IPS-18a (cell line): ENCODE results near the gene TCF7.

Experiments
- H3K27ac ChIP-seq: one replicate; pipeline ENCODE4 v1.5.1; 2013; ENCODE audit warnings: low read length
- H3K27me3 ChIP-seq: one replicate; pipeline ENCODE4 v1.6.1; 2013; ENCODE audit warnings: mild to moderate bottlenecking, low read length; ENCODE audit not compliant: control insufficient read depth, insufficient read depth
- H3K36me3 ChIP-seq: one replicate; pipeline ENCODE4 v1.6.1; 2013; ENCODE audit warnings: low read depth, low read length; ENCODE audit not compliant: control insufficient read depth
- H3K4me1 ChIP-seq: one replicate; pipeline ENCODE4 v1.6.1; 2013; ENCODE audit warnings: low read depth, low read length; ENCODE audit not compliant: control insufficient read depth
- H3K4me3 ChIP-seq: one replicate; pipeline ENCODE4 v1.5.1; 2013; ENCODE audit warnings: low read length
- H3K9ac ChIP-seq: one replicate; pipeline ENCODE4 v1.6.1; 2013; ENCODE audit warnings: mild to moderate bottlenecking, low read length, moderate library complexity
- H3K9me3 ChIP-seq: one replicate; pipeline ENCODE4 v1.6.1; 2013; ENCODE audit warnings: low read depth, low read length; ENCODE audit not compliant: control insufficient read depth

TCF7 gene

GRCh38 chr5:134184155-134185135, 70.0 kb downstream of the TCF7 start:
- Histone ChIP-seq H3K27me3 (no peaks in the 10 kb centered on the region), H3K36me3 (no peaks in the 10 kb centered on the region), H3K4me3 (no peak overlapping the region), H3K4me1 (no peaks in the 10 kb centered on the region), H3K9ac (no peak overlapping the region), H3K27ac (no peak overlapping the region), H3K9me3 (no peaks in the 10 kb centered on the region)

- Histone ChIP-seq H3K4me1 (no peaks in the 10 kb centered on the region), H3K9me3 (no peaks in the 10 kb centered on the region), H3K27ac (no peak overlapping the region), H3K9ac (no peak overlapping the region), H3K27me3 (no peaks in the 10 kb centered on the region), H3K4me3 (no peak overlapping the region), H3K36me3 (no peaks in the 10 kb centered on the region)
Observed at GRCh38 chr5:134188092-134188491, 73.6 kb downstream of the TCF7 start.

- Histone ChIP-seq H3K27ac (no peak overlapping the region), H3K36me3 (no peaks in the 10 kb centered on the region), H3K4me1 (no peaks in the 10 kb centered on the region), H3K9me3 (no peaks in the 10 kb centered on the region), H3K4me3 (no peak overlapping the region), H3K27me3 (no peaks in the 10 kb centered on the region), H3K9ac (no peak overlapping the region)
Observed at GRCh38 chr5:134189031-134189430, 74.5 kb downstream of the TCF7 start.

- no peaks in the 10 kb centered on the region for H3K4me1 ChIP-seq
- H3K9ac ChIP-seq: no peak overlapping the region
- H3K27ac ChIP-seq: no peak overlapping the region
- H3K36me3 ChIP-seq: peaks cover 51% of the 10 kb centered on the region
- no peaks in the 10 kb centered on the region for H3K27me3 ChIP-seq
- no peak overlapping the region for H3K4me3 ChIP-seq
- H3K9me3 ChIP-seq: no peaks in the 10 kb centered on the region
Observed at GRCh38 chr5:134195666-134196065, 81.2 kb downstream of the TCF7 start.
